Skeletal muscle tissue (tissue), 4 donors: ENCODE data around the gene NUB1. TPM values are rescaled to one million over a fixed set of nuclear protein-coding genes. Genes with fewer than 3 reads are reported as not detected.

Source experiments
- H3K27ac ChIP-seq: one replicate; pipeline ENCODE4 v1.7.0; 2013; ENCODE audit warnings: mild to moderate bottlenecking, low read depth, low read length, inconsistent platforms
- H3K27me3 ChIP-seq, 3 donors: one replicate each; pipeline ENCODE4 v1.7.0; 2013; ENCODE audit warnings: low read length in 3 of 3; ENCODE audit not compliant: control insufficient read depth in 3 of 3, insufficient read depth in 3 of 3
- H3K36me3 ChIP-seq, 3 donors: one replicate each; pipeline ENCODE4 v1.7.0; 2013; ENCODE audit warnings: low read length in 3 of 3; ENCODE audit not compliant: control insufficient read depth in 3 of 3, insufficient read depth in 3 of 3
- H3K4me1 ChIP-seq, 3 donors: one replicate each; pipeline ENCODE4 v1.7.0; 2013; ENCODE audit warnings: low read length in 3 of 3, mild to moderate bottlenecking in 3 of 3; ENCODE audit not compliant: control insufficient read depth in 3 of 3, insufficient read depth in 3 of 3
- H3K4me3 ChIP-seq, 3 donors: one replicate each; pipeline ENCODE4 v1.7.0; 2013; ENCODE audit warnings: low read length in 3 of 3
- H3K9ac ChIP-seq, 3 donors: one replicate each; pipeline ENCODE4 v1.7.0; 2013; ENCODE audit warnings: low read length in 3 of 3, mild to moderate bottlenecking in 3 of 3, moderate library complexity in 2 of 3, low read depth in 1 of 3
- H3K9me3 ChIP-seq, 3 donors: one replicate each; pipeline ENCODE4 v1.7.0; 2013; ENCODE audit warnings: low read length in 3 of 3; ENCODE audit not compliant: control insufficient read depth in 3 of 3
- total RNA-seq: library from RNA; depleted of rRNA; stranded (reverse); fragments of >200 nt; gene quantifications from one replicate; pipeline ENCODE4 v1.2.3, GENCODE V29; 2014
- donor health status: Osteomylitis.

Gene NUB1
- total RNA-seq, 1 donor from 2014 or later = 20.9 TPM

DNA sequence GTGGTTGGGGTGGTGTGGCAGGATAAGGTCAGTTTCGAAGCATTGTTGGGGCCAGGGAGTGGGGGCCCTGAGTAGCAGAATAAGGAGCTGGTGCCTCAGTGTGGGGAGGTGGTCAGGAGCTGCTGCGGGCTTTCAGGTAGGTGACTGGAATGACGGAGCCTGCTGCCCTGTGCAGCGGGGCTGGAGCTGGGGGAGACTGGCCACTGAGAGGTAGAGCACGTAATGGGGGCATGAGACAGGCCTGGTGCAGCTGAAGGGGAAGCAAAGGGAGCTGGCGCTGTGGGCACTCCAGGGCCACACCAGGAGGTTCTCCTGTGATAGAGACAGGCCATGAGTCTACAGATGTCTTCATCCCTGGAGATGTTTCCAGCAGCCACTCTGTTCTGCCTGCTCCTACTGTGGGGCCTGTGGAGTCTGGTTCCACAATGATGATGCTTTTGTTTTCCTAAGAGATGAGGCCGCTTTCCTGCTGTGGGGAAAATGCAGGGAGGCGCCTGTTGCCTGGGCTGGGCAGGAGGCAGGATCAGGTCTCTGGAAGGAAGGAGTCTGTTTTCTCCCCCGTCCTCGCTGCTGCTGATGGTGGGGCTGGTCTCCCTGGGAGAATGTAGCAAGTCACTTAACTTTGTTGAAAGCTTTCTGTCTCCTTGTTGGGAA is 31.1 kb downstream of the NUB1 start:
- no peak overlapping the region for H3K9ac ChIP-seq
- H3K27ac ChIP-seq = no peak overlapping the region
- H3K27me3 ChIP-seq = no peaks in the 10 kb centered on the region
- H3K36me3 ChIP-seq = peaks cover 48 to 55% (median 52%) of the 10 kb centered on the region in 3 donors
- H3K4me1 ChIP-seq = peaks cover 3 to 6% (median 6%) of the 10 kb centered on the region in 3 donors
- no peak overlapping the region for H3K4me3 ChIP-seq
- H3K9me3 ChIP-seq = no peaks in the 10 kb centered on the region

- Histone ChIP-seq H3K4me1 (peaks cover 0 to 1% (median 0%) of the 10 kb centered on the region in 3 donors), H3K9me3 (no peaks in the 10 kb centered on the region), H3K27ac (no peak overlapping the region), H3K9ac (no peak overlapping the region), H3K27me3 (no peaks in the 10 kb centered on the region), H3K36me3 (peaks cover 51 to 61% (median 56%) of the 10 kb centered on the region in 3 donors), H3K4me3 (no peak overlapping the region)
Measured at GRCh38 chr7:151373599-151373998, 32.0 kb downstream of the NUB1 start.

DNA sequence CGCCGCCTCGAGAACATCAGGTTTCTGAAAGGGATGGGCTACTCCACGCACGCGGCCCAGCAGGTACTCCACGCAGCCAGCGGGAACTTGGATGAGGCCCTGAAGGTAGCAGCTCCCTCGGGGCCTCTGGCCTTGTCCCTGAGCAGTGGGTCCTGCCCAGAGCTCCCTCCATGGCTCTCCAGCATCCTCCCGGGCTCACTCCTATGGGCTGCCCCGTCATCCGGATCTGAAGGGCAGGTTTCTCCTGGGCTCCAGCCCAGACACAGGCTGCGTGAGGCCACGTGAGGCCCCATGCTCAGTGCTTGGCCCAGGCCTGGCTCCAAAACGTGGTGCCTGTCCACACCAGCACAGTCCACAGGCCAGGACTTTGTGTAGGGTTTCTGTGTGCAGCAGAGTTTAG is 32.5 kb downstream of the NUB1 start:
- H3K9me3 ChIP-seq = no peaks in the 10 kb centered on the region
- no peaks in the 10 kb centered on the region for H3K4me1 ChIP-seq
- no peaks in the 10 kb centered on the region for H3K27me3 ChIP-seq
- no peak overlapping the region for H3K4me3 ChIP-seq
- H3K9ac ChIP-seq = no peak overlapping the region
- H3K27ac ChIP-seq = no peak overlapping the region
- H3K36me3 ChIP-seq = peaks cover 50 to 61% (median 55%) of the 10 kb centered on the region in 3 donors

- H3K9ac ChIP-seq = no peak overlapping the region
- no peaks in the 10 kb centered on the region for H3K9me3 ChIP-seq
- no peaks in the 10 kb centered on the region for H3K27me3 ChIP-seq
- no peak overlapping the region for H3K27ac ChIP-seq
- H3K4me1 ChIP-seq = no peaks in the 10 kb centered on the region
- H3K36me3 ChIP-seq = peaks cover 46 to 56% (median 52%) of the 10 kb centered on the region in 3 donors
- no peak overlapping the region for H3K4me3 ChIP-seq
Measured at GRCh38 chr7:151374726-151375125, 33.1 kb downstream of the NUB1 start.

- Histone ChIP-seq H3K4me1 (no peaks in the 10 kb centered on the region), H3K36me3 (peaks cover 45 to 53% (median 47%) of the 10 kb centered on the region in 3 donors), H3K9me3 (no peaks in the 10 kb centered on the region)
Measured at GRCh38 chr7:151375530-151376217, 34.1 kb downstream of the NUB1 start.

GRCh38 chr7:151376218-151376902 is 34.7 kb downstream of the NUB1 start:
- Histone ChIP-seq H3K9me3 (no peaks in the 10 kb centered on the region), H3K27me3 (peaks cover 0 to 5% (median 4%) of the 10 kb centered on the region in 3 donors), H3K36me3 (peaks cover 44 to 53% (median 47%) of the 10 kb centered on the region in 3 donors), H3K4me1 (no peaks in the 10 kb centered on the region), H3K4me3 (no peak overlapping the region), H3K9ac (no peak overlapping the region), H3K27ac (no peak overlapping the region)

More at GRCh38 chr7:151375530-151376217, 34.1 kb downstream of the NUB1 start:
- Histone ChIP-seq H3K4me3 (no peak overlapping the region), H3K9ac (no peak overlapping the region), H3K27ac (no peak overlapping the region), H3K27me3 (no peaks in the 10 kb centered on the region)

GRCh38 chr7:151377406-151377805 is 35.8 kb downstream of the NUB1 start:
- peaks cover 38 to 50% (median 43%) of the 10 kb centered on the region in 3 donors for H3K36me3 ChIP-seq
- H3K27ac ChIP-seq = no peak overlapping the region
- H3K4me3 ChIP-seq = no peak overlapping the region
- peaks cover 7 to 10% (median 8%) of the 10 kb centered on the region in 3 donors for H3K4me1 ChIP-seq
- H3K9me3 ChIP-seq = no peaks in the 10 kb centered on the region
- H3K9ac ChIP-seq = no peak overlapping the region
- peaks cover 9 to 15% (median 15%) of the 10 kb centered on the region in 3 donors for H3K27me3 ChIP-seq

- no peak overlapping the region for H3K27ac ChIP-seq
- H3K4me1 ChIP-seq = peaks cover 7 to 10% (median 8%) of the 10 kb centered on the region in 3 donors
- no peaks in the 10 kb centered on the region for H3K9me3 ChIP-seq
- peaks cover 34 to 50% (median 42%) of the 10 kb centered on the region in 3 donors for H3K36me3 ChIP-seq
- H3K9ac ChIP-seq = no peak overlapping the region
- no peak overlapping the region for H3K4me3 ChIP-seq
- peaks cover 13 to 20% (median 19%) of the 10 kb centered on the region in 3 donors for H3K27me3 ChIP-seq
Measured at GRCh38 chr7:151378011-151378410, 36.4 kb downstream of the NUB1 start.

- H3K4me3 ChIP-seq = no peak overlapping the region
- H3K4me1 ChIP-seq = peaks cover 7 to 10% (median 8%) of the 10 kb centered on the region in 3 donors
- no peaks in the 10 kb centered on the region for H3K9me3 ChIP-seq
- peaks cover 31 to 45% (median 38%) of the 10 kb centered on the region in 3 donors for H3K36me3 ChIP-seq
- H3K9ac ChIP-seq = no peak overlapping the region
- H3K27me3 ChIP-seq = peaks cover 13 to 22% (median 22%) of the 10 kb centered on the region in 3 donors
- no peak overlapping the region for H3K27ac ChIP-seq
Measured at GRCh38 chr7:151378496-151379192, 37.0 kb downstream of the NUB1 start.
